Measurements from ENCODE around the gene FKRP.

Gene FKRP

GRCh38 chr19:46806656-46807055 is 60.8 kb downstream of the FKRP start (continued):
- TF ChIP-seq POU6F1 (CRISPR knock-in tag; IDR thresholded peaks at IDR 0.05; ENCODE audit: borderline replicate concordance, low read depth) = no peak
- TF ChIP-seq ZNF8 (CRISPR knock-in tag; IDR thresholded peaks at IDR 0.05) = no peak
- TF ChIP-seq ZC3H10 (CRISPR knock-in tag; IDR thresholded peaks at IDR 0.05) = no peak
- no peak for TF ChIP-seq PPARA (CRISPR knock-in tag; IDR thresholded peaks at IDR 0.05; ENCODE audit: borderline replicate concordance)
